ENCODE data around the gene HNRNPH3.

DNA sequence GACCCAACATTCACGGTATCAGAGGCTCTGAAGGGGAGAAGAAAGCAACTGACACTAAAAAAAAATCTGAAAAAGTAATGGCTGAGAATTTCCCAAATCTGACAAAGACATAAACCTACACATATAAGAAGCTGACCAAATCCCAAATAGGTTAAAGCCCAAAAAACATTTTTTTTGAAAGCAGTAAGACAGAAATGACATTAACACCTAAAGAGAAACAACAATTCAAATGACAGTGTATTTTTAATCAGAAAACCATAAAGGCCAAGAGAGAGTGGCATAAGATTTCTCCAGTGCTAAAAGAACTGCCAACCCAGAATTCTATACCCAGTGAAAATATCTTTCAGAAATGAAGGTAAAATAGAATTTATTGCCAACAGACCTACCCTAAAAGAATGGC, 39.7 kb downstream of the HNRNPH3 start:
- TF ChIP-seq ZBTB20 (tag by site-specific recombination; IDR thresholded peaks at IDR 0.05) (no peak), SETDB1 (IDR thresholded peaks at IDR 0.05; ENCODE audit: insufficient read length, low read length) (peak; percentile 64), YY1 (tag by site-specific recombination; IDR thresholded peaks at IDR 0.05) (no peak), ZNF138 (tag by site-specific recombination; IDR thresholded peaks at IDR 0.05; ENCODE audit: borderline replicate concordance) (no peak), KLF1 (tag by site-specific recombination; IDR thresholded peaks at IDR 0.05) (no peak), ZBTB17 (tag by site-specific recombination; IDR thresholded peaks at IDR 0.05) (no peak)
- TF ChIP-seq, protein P1, sequence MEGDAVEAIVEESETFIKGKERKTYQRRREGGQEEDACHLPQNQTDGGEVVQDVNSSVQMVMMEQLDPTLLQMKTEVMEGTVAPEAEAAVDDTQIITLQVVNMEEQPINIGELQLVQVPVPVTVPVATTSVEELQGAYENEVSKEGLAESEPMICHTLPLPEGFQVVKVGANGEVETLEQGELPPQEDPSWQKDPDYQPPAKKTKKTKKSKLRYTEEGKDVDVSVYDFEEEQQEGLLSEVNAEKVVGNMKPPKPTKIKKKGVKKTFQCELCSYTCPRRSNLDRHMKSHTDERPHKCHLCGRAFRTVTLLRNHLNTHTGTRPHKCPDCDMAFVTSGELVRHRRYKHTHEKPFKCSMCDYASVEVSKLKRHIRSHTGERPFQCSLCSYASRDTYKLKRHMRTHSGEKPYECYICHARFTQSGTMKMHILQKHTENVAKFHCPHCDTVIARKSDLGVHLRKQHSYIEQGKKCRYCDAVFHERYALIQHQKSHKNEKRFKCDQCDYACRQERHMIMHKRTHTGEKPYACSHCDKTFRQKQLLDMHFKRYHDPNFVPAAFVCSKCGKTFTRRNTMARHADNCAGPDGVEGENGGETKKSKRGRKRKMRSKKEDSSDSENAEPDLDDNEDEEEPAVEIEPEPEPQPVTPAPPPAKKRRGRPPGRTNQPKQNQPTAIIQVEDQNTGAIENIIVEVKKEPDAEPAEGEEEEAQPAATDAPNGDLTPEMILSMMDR (tag by site-specific recombination; IDR thresholded peaks at IDR 0.05) = no peak
- TF ChIP-seq, protein P2, sequence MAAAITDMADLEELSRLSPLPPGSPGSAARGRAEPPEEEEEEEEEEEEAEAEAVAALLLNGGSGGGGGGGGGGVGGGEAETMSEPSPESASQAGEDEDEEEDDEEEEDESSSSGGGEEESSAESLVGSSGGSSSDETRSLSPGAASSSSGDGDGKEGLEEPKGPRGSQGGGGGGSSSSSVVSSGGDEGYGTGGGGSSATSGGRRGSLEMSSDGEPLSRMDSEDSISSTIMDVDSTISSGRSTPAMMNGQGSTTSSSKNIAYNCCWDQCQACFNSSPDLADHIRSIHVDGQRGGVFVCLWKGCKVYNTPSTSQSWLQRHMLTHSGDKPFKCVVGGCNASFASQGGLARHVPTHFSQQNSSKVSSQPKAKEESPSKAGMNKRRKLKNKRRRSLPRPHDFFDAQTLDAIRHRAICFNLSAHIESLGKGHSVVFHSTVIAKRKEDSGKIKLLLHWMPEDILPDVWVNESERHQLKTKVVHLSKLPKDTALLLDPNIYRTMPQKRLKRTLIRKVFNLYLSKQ (tag by site-specific recombination; IDR thresholded peaks at IDR 0.05; ENCODE audit: borderline replicate concordance) = no peak
- TF ChIP-seq, protein P3, sequence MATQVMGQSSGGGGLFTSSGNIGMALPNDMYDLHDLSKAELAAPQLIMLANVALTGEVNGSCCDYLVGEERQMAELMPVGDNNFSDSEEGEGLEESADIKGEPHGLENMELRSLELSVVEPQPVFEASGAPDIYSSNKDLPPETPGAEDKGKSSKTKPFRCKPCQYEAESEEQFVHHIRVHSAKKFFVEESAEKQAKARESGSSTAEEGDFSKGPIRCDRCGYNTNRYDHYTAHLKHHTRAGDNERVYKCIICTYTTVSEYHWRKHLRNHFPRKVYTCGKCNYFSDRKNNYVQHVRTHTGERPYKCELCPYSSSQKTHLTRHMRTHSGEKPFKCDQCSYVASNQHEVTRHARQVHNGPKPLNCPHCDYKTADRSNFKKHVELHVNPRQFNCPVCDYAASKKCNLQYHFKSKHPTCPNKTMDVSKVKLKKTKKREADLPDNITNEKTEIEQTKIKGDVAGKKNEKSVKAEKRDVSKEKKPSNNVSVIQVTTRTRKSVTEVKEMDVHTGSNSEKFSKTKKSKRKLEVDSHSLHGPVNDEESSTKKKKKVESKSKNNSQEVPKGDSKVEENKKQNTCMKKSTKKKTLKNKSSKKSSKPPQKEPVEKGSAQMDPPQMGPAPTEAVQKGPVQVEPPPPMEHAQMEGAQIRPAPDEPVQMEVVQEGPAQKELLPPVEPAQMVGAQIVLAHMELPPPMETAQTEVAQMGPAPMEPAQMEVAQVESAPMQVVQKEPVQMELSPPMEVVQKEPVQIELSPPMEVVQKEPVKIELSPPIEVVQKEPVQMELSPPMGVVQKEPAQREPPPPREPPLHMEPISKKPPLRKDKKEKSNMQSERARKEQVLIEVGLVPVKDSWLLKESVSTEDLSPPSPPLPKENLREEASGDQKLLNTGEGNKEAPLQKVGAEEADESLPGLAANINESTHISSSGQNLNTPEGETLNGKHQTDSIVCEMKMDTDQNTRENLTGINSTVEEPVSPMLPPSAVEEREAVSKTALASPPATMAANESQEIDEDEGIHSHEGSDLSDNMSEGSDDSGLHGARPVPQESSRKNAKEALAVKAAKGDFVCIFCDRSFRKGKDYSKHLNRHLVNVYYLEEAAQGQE (tag by site-specific recombination; IDR thresholded peaks at IDR 0.05) = no peak
- TF ChIP-seq, protein P4, sequence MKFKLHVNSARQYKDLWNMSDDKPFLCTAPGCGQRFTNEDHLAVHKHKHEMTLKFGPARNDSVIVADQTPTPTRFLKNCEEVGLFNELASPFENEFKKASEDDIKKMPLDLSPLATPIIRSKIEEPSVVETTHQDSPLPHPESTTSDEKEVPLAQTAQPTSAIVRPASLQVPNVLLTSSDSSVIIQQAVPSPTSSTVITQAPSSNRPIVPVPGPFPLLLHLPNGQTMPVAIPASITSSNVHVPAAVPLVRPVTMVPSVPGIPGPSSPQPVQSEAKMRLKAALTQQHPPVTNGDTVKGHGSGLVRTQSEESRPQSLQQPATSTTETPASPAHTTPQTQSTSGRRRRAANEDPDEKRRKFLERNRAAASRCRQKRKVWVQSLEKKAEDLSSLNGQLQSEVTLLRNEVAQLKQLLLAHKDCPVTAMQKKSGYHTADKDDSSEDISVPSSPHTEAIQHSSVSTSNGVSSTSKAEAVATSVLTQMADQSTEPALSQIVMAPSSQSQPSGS (tag by site-specific recombination; IDR thresholded peaks at IDR 0.05; ENCODE audit: low read depth) = no peak
- TF ChIP-seq, protein P5, sequence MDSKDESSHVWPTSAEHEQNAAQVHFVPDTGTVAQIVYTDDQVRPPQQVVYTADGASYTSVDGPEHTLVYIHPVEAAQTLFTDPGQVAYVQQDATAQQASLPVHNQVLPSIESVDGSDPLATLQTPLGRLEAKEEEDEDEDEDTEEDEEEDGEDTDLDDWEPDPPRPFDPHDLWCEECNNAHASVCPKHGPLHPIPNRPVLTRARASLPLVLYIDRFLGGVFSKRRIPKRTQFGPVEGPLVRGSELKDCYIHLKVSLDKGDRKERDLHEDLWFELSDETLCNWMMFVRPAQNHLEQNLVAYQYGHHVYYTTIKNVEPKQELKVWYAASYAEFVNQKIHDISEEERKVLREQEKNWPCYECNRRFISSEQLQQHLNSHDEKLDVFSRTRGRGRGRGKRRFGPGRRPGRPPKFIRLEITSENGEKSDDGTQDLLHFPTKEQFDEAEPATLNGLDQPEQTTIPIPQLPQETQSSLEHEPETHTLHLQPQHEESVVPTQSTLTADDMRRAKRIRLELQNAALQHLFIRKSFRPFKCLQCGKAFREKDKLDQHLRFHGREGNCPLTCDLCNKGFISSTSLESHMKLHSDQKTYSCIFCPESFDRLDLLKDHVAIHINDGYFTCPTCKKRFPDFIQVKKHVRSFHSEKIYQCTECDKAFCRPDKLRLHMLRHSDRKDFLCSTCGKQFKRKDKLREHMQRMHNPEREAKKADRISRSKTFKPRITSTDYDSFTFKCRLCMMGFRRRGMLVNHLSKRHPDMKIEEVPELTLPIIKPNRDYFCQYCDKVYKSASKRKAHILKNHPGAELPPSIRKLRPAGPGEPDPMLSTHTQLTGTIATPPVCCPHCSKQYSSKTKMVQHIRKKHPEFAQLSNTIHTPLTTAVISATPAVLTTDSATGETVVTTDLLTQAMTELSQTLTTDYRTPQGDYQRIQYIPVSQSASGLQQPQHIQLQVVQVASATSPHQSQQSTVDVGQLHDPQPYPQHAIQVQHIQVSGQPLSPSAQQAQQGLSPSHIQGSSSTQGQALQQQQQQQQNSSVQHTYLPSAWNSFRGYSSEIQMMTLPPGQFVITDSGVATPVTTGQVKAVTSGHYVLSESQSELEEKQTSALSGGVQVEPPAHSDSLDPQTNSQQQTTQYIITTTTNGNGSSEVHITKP (tag by site-specific recombination; IDR thresholded peaks at IDR 0.05) = no peak

Measured in HEK293 (cell line).